Liver (tissue), 1 donor: ENCODE results near the gene GGACT.

Experiments
- REST ChIP-seq: IDR thresholded peaks from 2 replicates; pipeline ENCODE4 v1.6.1; 2016; ENCODE audit warnings: antibody characterized with exemption, mild to moderate bottlenecking
- YY1 ChIP-seq: IDR thresholded peaks from 2 replicates; pipeline ENCODE4 v1.6.1; 2016; ENCODE audit warnings: antibody characterized with exemption, mild to moderate bottlenecking
- TF ChIP-seq, protein P1 (sequence below): IDR thresholded peaks from 2 replicates; pipeline ENCODE4 v1.6.1; 2016; ENCODE audit warnings: antibody characterized with exemption

GRCh38 chr13:100549316-100549715, 39.3 kb downstream of the GGACT start:
- TF ChIP-seq REST (no peak), YY1 (no peak)
- TF ChIP-seq, protein P1, sequence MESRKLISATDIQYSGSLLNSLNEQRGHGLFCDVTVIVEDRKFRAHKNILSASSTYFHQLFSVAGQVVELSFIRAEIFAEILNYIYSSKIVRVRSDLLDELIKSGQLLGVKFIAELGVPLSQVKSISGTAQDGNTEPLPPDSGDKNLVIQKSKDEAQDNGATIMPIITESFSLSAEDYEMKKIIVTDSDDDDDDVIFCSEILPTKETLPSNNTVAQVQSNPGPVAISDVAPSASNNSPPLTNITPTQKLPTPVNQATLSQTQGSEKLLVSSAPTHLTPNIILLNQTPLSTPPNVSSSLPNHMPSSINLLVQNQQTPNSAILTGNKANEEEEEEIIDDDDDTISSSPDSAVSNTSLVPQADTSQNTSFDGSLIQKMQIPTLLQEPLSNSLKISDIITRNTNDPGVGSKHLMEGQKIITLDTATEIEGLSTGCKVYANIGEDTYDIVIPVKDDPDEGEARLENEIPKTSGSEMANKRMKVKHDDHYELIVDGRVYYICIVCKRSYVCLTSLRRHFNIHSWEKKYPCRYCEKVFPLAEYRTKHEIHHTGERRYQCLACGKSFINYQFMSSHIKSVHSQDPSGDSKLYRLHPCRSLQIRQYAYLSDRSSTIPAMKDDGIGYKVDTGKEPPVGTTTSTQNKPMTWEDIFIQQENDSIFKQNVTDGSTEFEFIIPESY, result no peak
